ENCODE data around the gene PPIF.

- TF ChIP-seq CTCF (IDR thresholded peaks at IDR 0.05) (no peak), POLR2AphosphoS5 (IDR thresholded peaks at IDR 0.05) (peak; percentile 63), POLR2A (IDR thresholded peaks at IDR 0.05) (no peak)
Measured at GRCh38 chr10:79401015-79401921, 54.0 kb downstream of the PPIF start.
